Endodermal cell (in vitro differentiated cells): ENCODE measurements around the gene WNT5A. TPM values are rescaled to one million over a fixed set of nuclear protein-coding genes. Genes with fewer than 3 reads are reported as not detected.

Source experiments
- DNase-seq: peaks from one replicate; pipeline ENCODE4 v3.0.0-alpha.2; 2017
- H3K27ac ChIP-seq: 2 replicates; pipeline ENCODE4 v1.5.1; 2013; ENCODE audit warnings: mild to moderate bottlenecking, low read depth, low read length, moderate library complexity
- H3K27me3 ChIP-seq: 2 replicates; pipeline ENCODE4 v1.6.1; 2013; ENCODE audit warnings: mild to moderate bottlenecking, low read length, moderate library complexity; ENCODE audit not compliant: insufficient read depth, control insufficient read depth, poor library complexity, severe bottlenecking
- H3K36me3 ChIP-seq: 2 replicates; pipeline ENCODE4 v1.7.0; 2013; ENCODE audit warnings: mild to moderate bottlenecking, low read length, moderate library complexity; ENCODE audit not compliant: control insufficient read depth, insufficient read depth
- H3K4me1 ChIP-seq: one replicate; pipeline ENCODE4 v1.7.0; 2013; ENCODE audit warnings: low read length; ENCODE audit not compliant: control insufficient read depth, insufficient read depth
- H3K4me3 ChIP-seq: 2 replicates; pipeline ENCODE4 v1.5.1; 2013; ENCODE audit warnings: mild to moderate bottlenecking, low read length, moderate library complexity
- H3K9ac ChIP-seq: 2 replicates; pipeline ENCODE4 v1.6.1; 2013; ENCODE audit warnings: mild to moderate bottlenecking, low read length, moderate library complexity; ENCODE audit not compliant: poor library complexity, severe bottlenecking; ENCODE audit errors: extremely low read depth
- H3K9me3 ChIP-seq: 2 replicates; pipeline ENCODE4 v1.6.1; 2013; ENCODE audit warnings: mild to moderate bottlenecking, low read length, moderate library complexity; ENCODE audit not compliant: control insufficient read depth
- H3K27ac Mint-ChIP-seq: 2 replicates; pipeline ENCODE4 v1.8.0; 2020; ENCODE audit warnings: mixed read lengths
- H3K27me3 Mint-ChIP-seq: 2 replicates; pipeline ENCODE4 v1.8.0; 2021; ENCODE audit warnings: mild to moderate bottlenecking, mixed read lengths; ENCODE audit not compliant: insufficient read depth
- H3K36me3 Mint-ChIP-seq: 2 replicates; pipeline ENCODE4 v1.8.0; 2020; ENCODE audit warnings: low read depth, mixed read lengths
- H3K4me1 Mint-ChIP-seq: 2 replicates; pipeline ENCODE4 v1.8.0; 2020; ENCODE audit warnings: mixed read lengths
- H3K4me3 Mint-ChIP-seq: 2 replicates; pipeline ENCODE4 v1.8.0; 2020; ENCODE audit warnings: mild to moderate bottlenecking, moderate library complexity, mixed read lengths
- H3K9me3 Mint-ChIP-seq: 2 replicates; pipeline ENCODE4 v1.8.0; 2020; ENCODE audit warnings: mild to moderate bottlenecking, mixed read lengths
- CTCF ChIP-seq: fragments of 200-600 bp; sonication (generic); conservative IDR thresholded peaks from 2 replicates; pipeline ENCODE4 v1.5.0; 2021; ENCODE audit warnings: antibody characterized with exemption, mild to moderate bottlenecking
- WGBS, 2 experiments: methylation state at CpG; one replicate each; pipeline versions ENCODE4 v1.1.5 to v1.1.7; 2013; ENCODE audit warnings: missing lambda C conversion rate in 2 of 2, mixed read lengths in 1 of 2; ENCODE audit not compliant: insufficient coverage in 1 of 2, insufficient read length in 1 of 2; 5-methylcytosine and 5-hydroxymethylcytosine counted together
- total RNA-seq, 2 donors: library from RNA; stranded (reverse); fragmentation: NEBNext Ultra II Directional in 1 of 2; extraction: Animal tissue kit (Norgen Biotek cat#: 25700) in 1 of 2; gene quantifications; 2 replicates in 1 of 2; 3 replicates in 1 of 2; pipeline ENCODE4 v1.2.1, GENCODE V29; 2021

WNT5A gene
- total RNA-seq, 2 donors from 2014 or later, result 0.92 to 1.4 TPM

GRCh38 chr3:55417211-55417610, 69.9 kb downstream of the WNT5A start:
- no peak for TF ChIP-seq CTCF
- Mint-ChIP-seq H3K4me3 (no peak overlapping the region), H3K27ac (no peak overlapping the region), H3K4me1 (peaks cover 4% of the 10 kb centered on the region), H3K36me3 (no peaks in the 10 kb centered on the region), H3K9me3 (peaks cover 8% of the 10 kb centered on the region), H3K27me3 (peaks cover 2% of the 10 kb centered on the region)
- no peak for DNase-seq
- Histone ChIP-seq H3K27ac (no peak overlapping the region), H3K27me3 (peaks cover 25% of the 10 kb centered on the region), H3K9ac (no peak overlapping the region), H3K4me3 (no peak overlapping the region), H3K36me3 (no peaks in the 10 kb centered on the region), H3K4me1 (peaks cover 5% of the 10 kb centered on the region), H3K9me3 (peaks cover 6% of the 10 kb centered on the region)
- WGBS, 2 experiments, result 88 to 100% methylated on average over 1 of the region's 1 CpG

- Mint-ChIP-seq H3K9me3 (peaks cover 8% of the 10 kb centered on the region), H3K4me1 (peaks cover 4% of the 10 kb centered on the region), H3K27ac (no peak overlapping the region), H3K36me3 (no peaks in the 10 kb centered on the region), H3K27me3 (peaks cover 2% of the 10 kb centered on the region), H3K4me3 (no peak overlapping the region)
- Histone ChIP-seq H3K4me1 (peaks cover 5% of the 10 kb centered on the region), H3K4me3 (no peak overlapping the region), H3K36me3 (no peaks in the 10 kb centered on the region), H3K27me3 (peaks cover 25% of the 10 kb centered on the region), H3K9me3 (peaks cover 6% of the 10 kb centered on the region), H3K27ac (no peak overlapping the region), H3K9ac (no peak overlapping the region)
- no peak for DNase-seq
- TF ChIP-seq CTCF, result no peak
- WGBS, 2 experiments, result 80 to 87% methylated on average over 1 to 3 of the region's 3 CpGs
Measured at GRCh38 chr3:55416331-55416821, 70.7 kb downstream of the WNT5A start.
